HTR-8/SVneo (cell line): Measurements from ENCODE around the gene NCBP3.
"Not testable (repeated sequence)": the region's sequence is repeated elsewhere in the genome, so short reads cannot be mapped to it uniquely, and the experiment has no call there.

Source experiments
- DNase-seq: peaks from one replicate; pipeline ENCODE4 v3.0.0; 2011; ENCODE audit warnings: low spot score, mixed read lengths; ENCODE audit not compliant: insufficient read length
- FAIRE-seq: peaks from 2 replicates; lab custom pipeline; 2011; peaks lifted over from hg19 to GRCh38; lab: Jason Lieb, UNC

Gene NCBP3

GRCh38 chr17:3882276-3882675 lies 36.2 kb upstream of the NCBP3 start:
- FAIRE-seq (no peak), DNase-seq (no peak)

GRCh38 chr17:3880983-3881382 lies 34.9 kb upstream of the NCBP3 start:
- DNase-seq (no peak), FAIRE-seq (no peak)

GRCh38 chr17:3879591-3880417 lies 33.8 kb upstream of the NCBP3 start:
- DNase-seq (no peak), FAIRE-seq (no peak)

GRCh38 chr17:3879186-3879585 lies 33.1 kb upstream of the NCBP3 start:
- FAIRE-seq (no peak), DNase-seq (no peak)

- DNase-seq (no peak), FAIRE-seq (no peak)
Observed at GRCh38 chr17:3877220-3877619, 31.2 kb upstream of the NCBP3 start.

GRCh38 chr17:3875317-3875716 lies 29.3 kb upstream of the NCBP3 start:
- no peak for DNase-seq
- no peak for FAIRE-seq

- FAIRE-seq (no peak), DNase-seq (no peak)
Observed at GRCh38 chr17:3873862-3874261, 27.8 kb upstream of the NCBP3 start.

GRCh38 chr17:3870871-3871306 lies 24.8 kb upstream of the NCBP3 start:
- DNase-seq (no peak), FAIRE-seq (no peak)

- no peak for FAIRE-seq
- no peak for DNase-seq
Observed at GRCh38 chr17:3867606-3868005, 21.6 kb upstream of the NCBP3 start.

GRCh38 chr17:3867106-3867505 lies 21.1 kb upstream of the NCBP3 start:
- FAIRE-seq (no peak), DNase-seq (no peak)

GRCh38 chr17:3866276-3866675 lies 20.2 kb upstream of the NCBP3 start:
- no peak for FAIRE-seq
- no peak for DNase-seq

- DNase-seq, result no peak
- FAIRE-seq, result no peak
Observed at GRCh38 chr17:3865176-3865575, 19.1 kb upstream of the NCBP3 start.

- no peak for FAIRE-seq
- DNase-seq, result no peak
Observed at GRCh38 chr17:3864534-3864933, 18.5 kb upstream of the NCBP3 start.

GRCh38 chr17:3861761-3862681 lies 16.0 kb upstream of the NCBP3 start:
- DNase-seq (no peak), FAIRE-seq (no peak)

- no peak for FAIRE-seq
- no peak for DNase-seq
Observed at GRCh38 chr17:3860939-3861700, 15.1 kb upstream of the NCBP3 start.

GRCh38 chr17:3859940-3860339 lies 13.9 kb upstream of the NCBP3 start:
- FAIRE-seq (no peak), DNase-seq (no peak)

- DNase-seq (no peak), FAIRE-seq (no peak)
Observed at GRCh38 chr17:3857261-3858105, 11.4 kb upstream of the NCBP3 start.

GRCh38 chr17:3854204-3854603 lies 8.2 kb upstream of the NCBP3 start:
- not testable (repeated sequence) for DNase-seq, FAIRE-seq

GRCh38 chr17:3852561-3852960 lies 6.5 kb upstream of the NCBP3 start:
- DNase-seq, result no peak
- no peak for FAIRE-seq
